H1 (cell line): ENCODE results near the gene PPP2R3A. TPM values are rescaled to one million over a fixed set of nuclear protein-coding genes. Genes with fewer than 3 reads are reported as not detected.

ENCODE experiments used
- CTCF ChIA-PET: fragments of 300-600 bp; sonication (Branson Sonifier 250); formaldehyde crosslinking; loops from one replicate; lab custom pipeline; 2021; ENCODE audit not compliant: partially characterized antibody; lab: Charles Lee
- POLR2A ChIA-PET: fragments of 300-600 bp; sonication (Branson Sonifier 250); formaldehyde crosslinking; loops from one replicate; lab custom pipeline; 2021; ENCODE audit warnings: inconsistent platforms; ENCODE audit not compliant: partially characterized antibody; lab: Charles Lee
- DNase-seq, 2 experiments: peaks; one replicate each; pipeline versions ENCODE4 v3.0.0 to v3.0.0-alpha.2; 2010 to 2022; ENCODE audit warnings: low spot score in 2 of 2, low read depth in 1 of 2, mixed read lengths in 1 of 2
- FAIRE-seq: peaks from 2 replicates; lab custom pipeline; 2011; peaks lifted over from hg19 to GRCh38; lab: Jason Lieb, UNC
- H2AFZ ChIP-seq: 2 replicates; pipeline ENCODE4 v1.8.1; 2012; ENCODE audit warnings: low read length, inconsistent platforms
- H2AK5ac ChIP-seq: 2 replicates; pipeline ENCODE4 v1.6.1; 2013; ENCODE audit warnings: low read depth, low read length
- H2BK120ac ChIP-seq: replicated peaks from 2 replicates; pipeline ENCODE3; 2013; ENCODE audit warnings: low read depth, low read length, inconsistent platforms
- H2BK12ac ChIP-seq: 2 replicates; pipeline ENCODE4 v1.6.1; 2013; ENCODE audit warnings: low read depth, low read length
- H2BK15ac ChIP-seq: 2 replicates; pipeline ENCODE4 v1.6.1; 2013; ENCODE audit warnings: low read length
- H2BK20ac ChIP-seq: 2 replicates; pipeline ENCODE4 v1.6.1; 2013; ENCODE audit warnings: low read length
- H2BK5ac ChIP-seq: 2 replicates; pipeline ENCODE4 v1.6.1; 2013; ENCODE audit warnings: low read depth, low read length
- H3K14ac ChIP-seq: 2 replicates; pipeline ENCODE4 v1.6.1; 2013; ENCODE audit warnings: inconsistent platforms; ENCODE audit not compliant: insufficient read length
- H3K18ac ChIP-seq: 2 replicates; pipeline ENCODE4 v1.6.1; 2013; ENCODE audit warnings: low read length; ENCODE audit errors: extremely low read depth
- H3K23ac ChIP-seq: 2 replicates; pipeline ENCODE4 v1.6.1; 2013; ENCODE audit warnings: inconsistent platforms; ENCODE audit not compliant: insufficient read length
- H3K23me2 ChIP-seq: 2 replicates; pipeline ENCODE4 v1.6.1; 2013; ENCODE audit warnings: low read depth, low read length
- H3K27ac ChIP-seq: 2 replicates; pipeline ENCODE4 v1.6.1; 2011; ENCODE audit warnings: low read depth, low read length, inconsistent platforms
- H3K27me3 ChIP-seq, 4 experiments: replicated peaks in 1 of 4; 1 replicate in 1 of 4; 2 replicates in 3 of 4; pipeline versions ENCODE4 v1.6.1 to v1.8.1; 2011 to 2013; ENCODE audit warnings: low read length in 3 of 4, mild to moderate bottlenecking in 3 of 4, inconsistent platforms in 2 of 4, mixed read lengths in 2 of 4, moderate library complexity in 1 of 4; ENCODE audit not compliant: control insufficient read depth in 3 of 4, insufficient read depth in 3 of 4; ENCODE audit errors: extremely low read depth in 1 of 4
- H3K36me3 ChIP-seq, 4 experiments: 2 replicates each; pipeline versions ENCODE4 v1.6.1 to v1.8.1; 2011 to 2013; ENCODE audit warnings: mild to moderate bottlenecking in 4 of 4, low read length in 3 of 4, moderate library complexity in 2 of 4, control low read depth in 1 of 4, inconsistent platforms in 1 of 4; ENCODE audit not compliant: insufficient read depth in 4 of 4, control insufficient read depth in 2 of 4
- H3K4ac ChIP-seq: replicated peaks from 2 replicates; pipeline ENCODE3; 2013; ENCODE audit warnings: low read length, low read depth, mixed read lengths, inconsistent platforms; ENCODE audit not compliant: insufficient read length
- H3K4me1 ChIP-seq, 4 experiments: replicated peaks in 1 of 4; 1 replicate in 1 of 4; 2 replicates in 3 of 4; pipeline versions ENCODE4 v1.6.1 to v1.8.1; 2011 to 2013; ENCODE audit warnings: low read length in 3 of 4, inconsistent platforms in 2 of 4, mixed read lengths in 1 of 4; ENCODE audit not compliant: insufficient read depth in 4 of 4, control insufficient read depth in 3 of 4
- H3K4me2 ChIP-seq, 2 experiments: 2 replicates each; pipeline versions ENCODE4 v1.6.1 to v1.8.1; 2011 to 2013; ENCODE audit warnings: low read depth in 2 of 2, low read length in 2 of 2, control low read depth in 1 of 2, inconsistent platforms in 1 of 2, mild to moderate bottlenecking in 1 of 2; ENCODE audit not compliant: insufficient read depth in 1 of 2
- H3K4me3 ChIP-seq, 4 experiments: fragments of 200-600, 300-600 bp in 1 of 4; sonication (generic), shearing (Covaris generic), sonication (Bioruptor Twin) in 1 of 4; 2 replicates each; pipeline versions ENCODE4 v1.5.1 to v1.8.1; 2011 to 2016; ENCODE audit warnings: low read length in 4 of 4, low read depth in 3 of 4, control low read depth in 2 of 4, inconsistent platforms in 2 of 4, mild to moderate bottlenecking in 2 of 4, mixed read lengths in 1 of 4, moderate library complexity in 1 of 4; ENCODE audit not compliant: insufficient read depth in 2 of 4; ENCODE audit errors: extremely low read depth in 1 of 4
- H3K56ac ChIP-seq: replicated peaks from 2 replicates; pipeline ENCODE3; 2013; ENCODE audit warnings: low read depth, mild to moderate bottlenecking, mixed read lengths, low read length, inconsistent platforms; ENCODE audit not compliant: insufficient read length
- H3K79me1 ChIP-seq: 2 replicates; pipeline ENCODE4 v1.6.1; 2013; ENCODE audit warnings: low read depth, low read length, control low read depth
- H3K79me2 ChIP-seq, 2 experiments: 2 replicates each; pipeline versions ENCODE4 v1.6.1 to v1.8.1; 2012 to 2013; ENCODE audit warnings: low read length in 2 of 2, mild to moderate bottlenecking in 2 of 2, inconsistent platforms in 1 of 2; ENCODE audit not compliant: insufficient read depth in 2 of 2, control insufficient read depth in 1 of 2
- H3K9ac ChIP-seq, 4 experiments: replicated peaks in 1 of 4; 1 replicate in 1 of 4; 2 replicates in 3 of 4; pipeline versions ENCODE4 v1.6.1 to v1.8.1; 2011 to 2013; ENCODE audit warnings: low read depth in 3 of 4, low read length in 3 of 4, control low read depth in 2 of 4, mild to moderate bottlenecking in 2 of 4, moderate library complexity in 2 of 4, inconsistent platforms in 1 of 4; ENCODE audit errors: extremely low read depth in 1 of 4
- H3K9me3 ChIP-seq, 2 experiments: 2 replicates each; pipeline versions ENCODE4 v1.6.1 to v1.8.1; 2012 to 2013; ENCODE audit warnings: mild to moderate bottlenecking in 2 of 2, moderate library complexity in 2 of 2, control low read depth in 1 of 2, inconsistent platforms in 1 of 2, low read depth in 1 of 2, low read length in 1 of 2, mixed read lengths in 1 of 2; ENCODE audit not compliant: insufficient read depth in 2 of 2
- H4K20me1 ChIP-seq, 2 experiments: replicated peaks in 1 of 2; 2 replicates each; pipeline versions ENCODE3 to v1.8.1; 2011 to 2013; ENCODE audit warnings: inconsistent platforms in 2 of 2, low read length in 2 of 2, mild to moderate bottlenecking in 1 of 2; ENCODE audit not compliant: insufficient read depth in 2 of 2, control insufficient read depth in 1 of 2
- H4K5ac ChIP-seq: 2 replicates; pipeline ENCODE4 v1.6.1; 2013; ENCODE audit warnings: low read length, low read depth, mixed read lengths, inconsistent platforms; ENCODE audit not compliant: insufficient read length
- H4K8ac ChIP-seq: 2 replicates; pipeline ENCODE4 v1.8.0; 2013; ENCODE audit warnings: mild to moderate bottlenecking, moderate library complexity, low read length, inconsistent platforms; ENCODE audit not compliant: insufficient read depth; ENCODE audit errors: extremely low read depth
- H4K91ac ChIP-seq: replicated peaks from 2 replicates; pipeline ENCODE3; 2013; ENCODE audit warnings: low read length, mixed read lengths, inconsistent platforms; ENCODE audit not compliant: insufficient read length
- CEBPB ChIP-seq: IDR thresholded peaks from 2 replicates; pipeline ENCODE4 v1.6.1; 2012; ENCODE audit warnings: low read depth, low read length
- EZH2 ChIP-seq: fragments of 200-600 bp; sonication (generic); IDR thresholded peaks from 2 replicates; pipeline ENCODE4 v1.7.1; 2012; ENCODE audit warnings: low read depth, mild to moderate bottlenecking, moderate library complexity, low read length, inconsistent platforms; ENCODE audit not compliant: severe bottlenecking
- WGBS, 2 experiments: shearing (Covaris generic) in 1 of 2; methylation state at CpG; one replicate each; pipeline versions ENCODE4 v1.1.6 to v1.1.7; 2013 to 2015; ENCODE audit warnings: low lambda C conversion rate in 2 of 2, mixed read lengths in 2 of 2, inconsistent platforms in 1 of 2, low coverage in 1 of 2, missing lambda C conversion rate in 1 of 2; ENCODE audit not compliant: insufficient replicate concordance in 2 of 2, insufficient coverage in 1 of 2, insufficient read length in 1 of 2; ENCODE audit errors: extremely low coverage in 1 of 2, missing lambda C conversion rate in 1 of 2; 5-methylcytosine and 5-hydroxymethylcytosine counted together
- polyA plus RNA-seq, 7 experiments: library from polyadenylated mRNA; depleted of rRNA in 3 of 7; stranded (reverse) in 5 of 7; unstranded in 2 of 7; fragments of >200 nt in 5 of 7; fragments of 200-250 nt in 2 of 7; gene quantifications; 1 replicate in 5 of 7; 2 replicates in 1 of 7; 4 replicates in 1 of 7; pipeline versions ENCODE4 v1.2.1 to v1.2.3, GENCODE V29; 2011 to 2013; ENCODE audit warnings: missing spikeins in 2 of 7, mixed read lengths in 2 of 7
- total RNA-seq: library from RNA; stranded (reverse); fragmentation: NEBNext Ultra II Directional; extraction: Animal tissue kit (Norgen Biotek cat#: 25700); gene quantifications from 2 replicates; pipeline ENCODE4 v1.2.1, GENCODE V29; 2021

The PPP2R3A gene
- total and polyA plus RNA-seq, 2 of the 8 experiments (the other 6 are each of a cell fraction or from before 2014, with no cell fraction given), result 4.1 to 15.2 TPM

DNA sequence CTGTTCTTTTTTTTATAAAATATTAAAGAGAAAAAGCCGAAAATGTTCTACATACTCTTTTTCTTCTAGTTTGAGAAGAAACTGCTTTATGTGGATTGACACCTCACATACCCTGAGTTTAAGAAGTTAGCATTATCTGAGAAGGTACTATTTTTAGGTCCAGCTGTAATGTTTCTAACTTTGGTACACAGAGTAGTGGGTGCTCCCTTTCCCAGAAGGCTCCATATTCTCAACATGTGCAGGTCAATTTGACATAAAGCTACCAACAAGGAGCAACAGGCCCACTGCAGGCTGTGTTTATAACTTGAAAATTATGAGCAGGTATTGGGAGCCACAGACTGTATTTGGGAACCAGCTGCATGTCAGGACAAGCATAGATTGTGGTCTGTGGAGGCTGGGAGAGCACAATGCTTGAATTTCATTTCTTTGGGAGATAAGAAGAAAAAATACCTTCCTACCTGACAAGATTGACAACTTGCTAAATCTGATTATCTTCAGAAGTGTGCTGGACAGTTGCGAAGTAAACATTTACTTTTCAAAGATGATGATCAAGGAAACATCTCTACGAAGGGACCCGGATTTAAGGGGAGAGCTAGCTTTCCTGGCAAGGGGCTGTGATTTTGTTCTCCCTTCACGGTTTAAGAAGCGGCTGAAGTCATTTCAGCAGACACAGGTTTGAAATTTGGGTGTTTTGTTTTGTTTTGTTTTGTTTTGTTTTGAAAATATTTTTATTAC, 57.2 kb downstream of the PPP2R3A start:
- H2AK5ac ChIP-seq, result no peak overlapping the region
- no peaks in the 10 kb centered on the region for H3K9me3 ChIP-seq
- no peak overlapping the region for H3K56ac ChIP-seq
- H3K27ac ChIP-seq, result no peak overlapping the region
- DNase-seq, result no peak
- H4K8ac ChIP-seq, result no peak overlapping the region
- WGBS, 2 experiments, result 88% methylated on average over 6 of the region's 6 CpGs; no CpG with 5 or more reads in 1 of the 2 experiments
- no peak overlapping the region for H4K91ac ChIP-seq
- POLR2A ChIA-PET, result no interaction called here
- CTCF ChIA-PET, result interaction anchor here (2.1 kb wide), 1 partner anchor 20 kb away, joined by 8 read pairs; no protein-coding TSS in a partner anchor
- H3K79me1 ChIP-seq, result no peaks in the 10 kb centered on the region
- H4K20me1 ChIP-seq, result no peaks in the 10 kb centered on the region
- H3K23ac ChIP-seq, result no peak overlapping the region
- H2BK20ac ChIP-seq, result no peak overlapping the region
- no peak overlapping the region for H3K14ac ChIP-seq
- H2BK15ac ChIP-seq, result no peak overlapping the region
- TF ChIP-seq EZH2, result no peak
- no peak for TF ChIP-seq CEBPB
- TF ChIP-seq, all 59 proteins: peak for 0
- no peaks in the 10 kb centered on the region for H3K4me1 ChIP-seq
- no peaks in the 10 kb centered on the region for H3K27me3 ChIP-seq
- no peak overlapping the region for H2AFZ ChIP-seq
- H3K9ac ChIP-seq, result no peak overlapping the region
- no peak overlapping the region for H2BK12ac ChIP-seq
- H3K18ac ChIP-seq, result no peak overlapping the region
- no peak overlapping the region for H3K4me2 ChIP-seq
- no peaks in the 10 kb centered on the region; a peak in 2 of 4 replicates for H3K79me2 ChIP-seq
- no peak overlapping the region for H3K4me3 ChIP-seq
- H3K23me2 ChIP-seq, result no peaks in the 10 kb centered on the region
- H4K5ac ChIP-seq, result no peak overlapping the region
- FAIRE-seq, result peak; percentile 55
- H2BK5ac ChIP-seq, result no peak overlapping the region
- no peak overlapping the region for H3K4ac ChIP-seq
- H3K36me3 ChIP-seq, result no peaks in the 10 kb centered on the region; a peak in 1 of 8 replicates
- H2BK120ac ChIP-seq, result no peak overlapping the region
